ENCODE measurements around the gene KCNJ2.

KCNJ2 gene

DNA sequence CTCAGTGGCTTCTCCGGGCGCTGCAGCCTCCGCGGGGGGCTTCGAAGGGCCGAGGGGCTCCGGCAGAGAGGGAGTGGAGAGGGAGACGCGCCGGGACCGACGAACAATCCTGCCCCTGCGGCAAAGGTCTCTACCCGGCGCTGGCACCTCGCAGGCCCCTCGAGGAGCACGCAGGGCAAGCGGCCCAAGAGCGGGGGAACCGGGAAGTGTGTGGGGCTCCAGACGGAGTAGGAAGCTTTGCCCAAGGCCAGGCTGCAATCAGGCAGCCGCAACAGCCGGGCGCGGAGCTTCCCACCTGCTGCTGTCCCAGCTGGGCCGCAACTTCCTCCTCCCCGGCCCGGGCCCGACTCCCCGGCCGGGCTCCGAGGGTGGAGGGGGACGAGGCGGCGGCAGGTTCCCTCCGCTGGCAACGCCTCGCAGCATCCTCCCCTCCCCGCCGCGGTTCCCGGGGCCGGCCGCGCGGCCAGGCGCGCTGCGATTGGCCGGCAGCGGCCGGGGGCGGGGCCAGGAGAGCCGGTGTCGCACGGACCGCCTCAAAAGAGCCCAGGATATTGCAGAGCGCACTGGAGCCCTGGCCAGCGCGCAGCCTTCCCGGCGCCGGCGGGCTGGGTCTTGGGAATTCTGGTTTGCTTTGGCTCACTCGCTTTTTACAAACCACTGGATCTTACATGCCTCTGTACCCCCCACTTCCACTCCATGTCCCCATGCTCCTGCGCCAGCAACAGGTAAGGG is at the start of gene KCNJ2:
TSS of gene KCNJ2 (plus strand) at position 556 of the 732 bp plus-strand sequence. CDS start 5,508 bp downstream, outside the sequence.
- DNase-seq: peak; percentile 71

DNA sequence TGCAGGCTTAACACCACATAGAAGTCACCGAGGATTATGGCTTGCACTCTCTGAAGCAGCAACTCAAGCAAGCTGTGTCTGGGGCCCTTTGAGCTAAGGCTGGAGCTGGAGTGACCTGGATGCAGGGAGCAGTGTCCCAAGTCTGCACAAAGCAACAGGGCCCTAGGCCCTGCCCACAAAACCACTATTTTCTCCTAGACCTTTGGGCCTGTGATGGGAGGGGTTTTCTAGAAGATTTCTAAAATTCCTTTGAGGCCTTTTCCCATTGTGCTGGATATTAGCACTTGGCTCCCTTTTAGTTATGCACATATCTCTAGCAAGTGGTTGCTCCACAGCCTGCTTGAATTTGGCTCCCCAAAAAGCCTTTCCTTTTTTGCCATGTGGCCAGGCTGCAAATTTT is 49.8 kb upstream of the KCNJ2 start:
- no peak for DNase-seq

DNA sequence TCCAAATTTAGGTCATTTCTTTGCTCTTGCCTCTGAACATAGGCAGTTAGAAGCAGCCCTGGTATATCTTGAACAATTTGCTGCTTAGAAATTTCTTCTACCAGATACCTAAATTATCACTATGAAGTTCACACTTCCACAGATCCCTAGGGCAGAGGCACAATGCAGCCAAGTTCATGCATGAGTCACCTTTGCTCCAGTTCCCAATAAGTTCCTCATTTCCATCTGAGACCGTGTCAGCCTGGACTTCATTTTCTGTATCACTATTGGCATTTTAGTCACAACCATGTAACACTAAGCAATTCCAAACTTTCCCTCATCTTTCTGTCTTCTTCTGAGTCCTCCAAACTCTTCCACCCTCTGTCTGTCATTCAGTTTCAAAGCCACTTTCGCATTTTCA is 49.3 kb upstream of the KCNJ2 start:
- DNase-seq: no peak

DNA sequence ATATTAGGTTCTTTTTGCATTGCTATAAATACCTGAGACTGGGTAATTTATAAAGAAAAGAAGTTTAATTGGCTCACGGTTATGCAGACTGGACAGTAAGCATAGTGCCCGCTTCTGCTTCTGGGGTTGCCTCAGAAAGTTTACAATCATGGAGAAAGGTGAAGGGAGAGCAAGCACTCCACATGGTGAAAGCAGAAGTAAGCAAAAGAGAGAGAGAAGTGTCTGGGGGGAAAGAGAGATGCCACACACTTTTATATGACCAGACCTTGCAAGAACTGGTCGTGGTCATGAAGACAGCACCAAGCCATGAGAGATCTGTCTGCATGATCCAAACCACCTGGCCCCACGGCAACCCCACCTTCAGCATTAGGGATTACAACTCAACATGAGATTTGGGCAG is 48.9 kb upstream of the KCNJ2 start:
- no peak for DNase-seq

DNA sequence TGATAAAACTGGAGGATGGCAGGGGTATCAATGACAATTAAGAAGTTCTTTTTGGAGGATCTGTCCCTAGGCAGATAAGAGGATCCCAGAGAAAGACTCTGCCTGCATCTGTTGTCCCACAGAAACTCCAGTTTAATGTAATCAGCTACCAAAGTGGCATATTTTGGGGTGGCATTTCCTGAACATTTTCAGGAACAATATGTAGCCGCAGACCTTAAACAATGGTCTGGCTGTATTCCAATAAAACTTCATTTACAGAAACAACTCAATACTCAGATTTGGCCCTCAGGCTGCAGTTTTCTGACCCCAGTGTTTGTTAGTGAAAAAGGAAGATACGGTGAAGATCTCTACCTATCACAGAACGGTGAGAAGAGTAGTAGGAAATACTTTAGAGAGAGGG is 48.2 kb upstream of the KCNJ2 start:
- no peak for DNase-seq

DNA sequence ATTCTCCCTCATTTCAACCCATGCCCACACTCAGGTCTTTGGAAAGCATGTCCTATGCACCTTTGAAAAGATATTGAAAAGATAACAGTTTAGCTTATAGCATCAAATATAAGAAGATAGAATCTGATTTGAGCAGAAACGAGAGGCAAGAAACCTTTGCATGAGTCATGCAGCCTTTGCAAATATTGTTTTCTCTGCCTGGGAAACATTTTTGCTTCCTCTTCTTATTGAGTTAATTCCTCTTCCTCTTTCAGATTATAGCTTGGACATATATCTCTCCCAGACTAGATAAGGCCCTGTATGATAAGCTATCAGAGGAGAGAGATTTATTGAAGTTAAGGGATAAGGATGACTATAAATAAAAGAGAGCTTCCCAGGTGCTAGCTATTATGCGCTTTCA is 46.1 kb upstream of the KCNJ2 start:
- DNase-seq: no peak

DNA sequence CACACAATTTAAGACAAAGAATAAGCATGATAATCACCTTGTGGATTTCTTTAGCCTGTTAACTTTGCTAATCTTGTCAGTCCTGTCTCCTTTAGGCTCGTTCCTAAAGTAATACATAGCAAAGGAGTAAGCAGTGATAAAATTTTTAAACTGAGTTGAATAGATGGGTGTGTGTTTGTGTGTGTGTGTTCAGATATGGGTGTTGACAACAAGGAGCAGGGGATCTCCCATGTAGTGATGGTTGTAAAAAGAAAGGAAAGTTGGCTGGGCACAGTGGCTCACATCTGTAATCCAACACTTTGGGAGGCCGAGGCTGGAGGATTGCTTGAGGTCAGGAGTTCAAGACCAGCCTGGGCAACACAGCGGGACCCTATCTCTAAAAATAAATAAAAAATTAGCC is 44.6 kb upstream of the KCNJ2 start:
- DNase-seq: no peak

DNA sequence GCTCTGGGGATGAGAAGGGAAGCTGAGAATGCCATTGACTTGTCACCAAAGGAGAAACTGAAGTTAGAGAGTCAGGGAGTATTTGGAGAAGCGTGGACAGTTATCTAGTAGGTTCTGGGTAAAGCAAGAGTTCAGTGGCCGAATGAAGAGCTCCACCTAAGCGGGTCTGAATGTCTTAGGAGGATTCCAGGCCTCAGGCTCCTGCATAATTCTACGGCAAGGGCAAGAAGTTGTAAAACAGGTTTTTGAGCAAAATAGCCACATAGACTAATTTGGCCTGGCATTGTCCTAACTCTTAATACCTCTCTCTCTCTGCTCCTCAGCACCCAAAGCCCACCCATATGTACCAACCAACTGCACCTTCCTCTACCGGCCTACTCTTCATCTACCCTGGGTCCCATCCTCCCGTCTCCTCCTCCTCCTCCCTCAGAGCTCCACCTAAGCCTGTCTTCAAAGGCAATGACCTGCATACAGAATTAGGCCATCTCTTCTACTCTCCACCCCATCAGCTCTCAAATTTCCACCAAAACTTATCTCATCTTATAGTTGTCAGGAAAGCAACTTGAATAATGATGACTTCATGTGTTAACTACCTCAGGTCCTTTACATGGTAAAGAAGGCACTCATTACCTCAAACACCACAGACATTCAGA is 42.0 kb upstream of the KCNJ2 start:
- no peak for DNase-seq

DNA sequence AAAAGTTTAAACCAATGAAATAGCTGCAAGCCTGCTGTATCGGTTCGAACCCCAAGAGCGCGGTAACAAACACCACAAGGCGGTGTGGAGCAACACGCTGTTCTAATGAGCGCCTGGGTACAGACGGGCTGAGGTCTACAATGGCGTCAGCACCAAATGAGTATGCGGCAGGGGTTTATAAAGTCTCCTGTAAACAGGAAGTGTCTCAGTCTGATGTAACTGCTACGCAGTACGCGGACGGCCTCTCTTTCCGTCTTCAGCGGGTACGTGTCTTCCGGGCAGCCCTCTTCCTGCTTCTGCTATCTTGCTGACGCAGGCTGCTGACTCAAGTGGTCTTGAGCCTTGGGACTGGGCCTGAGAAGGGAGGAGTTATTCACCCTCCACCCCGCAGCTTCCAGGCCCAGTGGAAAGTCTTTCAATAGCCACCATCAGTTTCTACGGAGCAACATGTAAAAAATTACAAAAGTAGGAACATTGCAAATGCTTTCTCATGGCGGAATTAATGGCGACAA is 40.5 kb upstream of the KCNJ2 start:
- no peak for DNase-seq

DNA sequence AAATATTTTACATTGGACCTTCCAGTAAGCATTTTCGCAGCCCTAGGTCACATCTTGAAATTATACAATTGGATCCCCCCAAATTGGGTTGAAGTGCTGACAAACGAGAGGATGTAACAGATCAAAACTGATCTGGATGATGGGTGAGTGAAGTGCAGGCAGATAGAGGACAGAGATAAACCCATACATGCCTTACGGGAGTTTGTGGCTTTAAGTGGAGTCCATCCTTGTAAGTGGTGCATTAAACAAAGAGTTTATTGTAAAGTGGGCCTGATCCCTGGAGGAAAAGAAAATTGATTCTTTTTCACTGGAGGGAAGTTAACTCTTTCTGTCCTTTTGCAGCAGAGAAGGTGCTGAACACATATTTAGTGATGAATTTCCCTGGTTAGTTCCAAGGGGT is 39.0 kb upstream of the KCNJ2 start:
- no peak for DNase-seq

DNA sequence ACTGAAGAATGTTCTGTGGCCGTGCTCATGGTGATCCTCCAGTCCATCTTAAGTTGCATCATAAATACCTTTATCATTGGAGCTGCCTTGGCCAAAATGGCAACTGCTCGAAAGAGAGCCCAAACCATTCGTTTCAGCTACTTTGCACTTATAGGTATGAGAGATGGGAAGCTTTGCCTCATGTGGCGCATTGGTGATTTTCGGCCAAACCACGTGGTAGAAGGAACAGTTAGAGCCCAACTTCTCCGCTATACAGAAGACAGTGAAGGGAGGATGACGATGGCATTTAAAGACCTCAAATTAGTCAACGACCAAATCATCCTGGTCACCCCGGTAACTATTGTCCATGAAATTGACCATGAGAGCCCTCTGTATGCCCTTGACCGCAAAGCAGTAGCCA is 36.8 kb upstream of the KCNJ2 start:
- no peak for DNase-seq

DNA sequence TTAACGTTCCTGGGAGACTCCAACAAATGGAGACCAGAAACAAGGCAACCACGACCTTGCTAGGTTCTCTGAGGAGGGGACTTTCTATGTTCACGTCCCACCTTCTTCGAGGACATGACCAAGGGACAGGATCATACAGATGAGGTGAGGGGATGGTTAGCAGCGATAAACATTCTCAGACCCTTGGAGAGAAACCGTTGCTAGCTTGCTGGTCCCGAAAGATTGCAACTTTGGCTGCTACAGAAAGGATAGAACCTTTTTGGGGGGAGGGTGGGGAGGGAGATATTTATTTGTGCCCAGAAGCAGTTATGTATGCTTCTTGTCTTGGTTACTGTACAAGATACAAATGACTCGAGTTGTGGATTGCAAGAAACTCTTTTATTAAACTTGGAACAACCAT is 35.3 kb upstream of the KCNJ2 start:
- no peak for DNase-seq

DNA sequence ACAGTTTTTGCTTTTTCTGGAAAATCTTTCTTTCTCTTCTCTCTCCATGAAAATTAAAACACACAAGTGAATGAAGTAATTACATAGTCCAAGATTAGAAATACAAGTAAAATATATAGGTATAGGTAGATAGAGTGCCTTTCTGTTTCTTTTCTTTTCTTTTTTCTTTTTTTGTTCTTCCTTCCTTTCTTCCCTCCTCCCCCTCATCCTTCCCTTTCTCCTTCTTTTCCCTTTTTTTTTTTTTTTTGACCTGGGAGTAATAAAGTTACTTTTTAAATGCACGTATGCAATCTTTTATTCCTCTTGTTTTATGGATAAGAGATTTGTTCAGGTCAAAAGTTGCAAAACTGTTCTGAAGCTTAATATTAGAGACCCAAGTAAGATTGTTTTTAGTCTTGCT is 34.6 kb upstream of the KCNJ2 start:
- no peak for DNase-seq

DNA sequence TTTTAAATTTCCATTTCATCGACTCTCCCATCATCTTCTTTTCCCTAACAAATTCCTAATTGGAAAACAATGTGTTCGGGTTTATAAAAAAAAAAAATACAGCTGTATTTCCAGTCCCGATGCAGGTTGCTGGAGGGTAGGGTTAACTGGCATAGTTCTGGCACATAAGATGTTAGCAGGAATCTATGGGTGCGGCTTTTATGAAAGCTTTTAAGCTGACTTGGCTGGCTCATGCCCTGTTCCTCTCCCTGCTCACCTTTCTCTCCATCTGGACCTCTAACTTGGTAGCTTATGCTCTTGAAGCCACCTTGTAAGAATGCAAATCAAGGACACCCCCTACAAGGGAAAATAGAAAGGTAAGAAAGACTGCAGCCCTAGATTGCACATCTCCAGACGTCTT is 33.2 kb upstream of the KCNJ2 start:
- DNase-seq: no peak

DNA sequence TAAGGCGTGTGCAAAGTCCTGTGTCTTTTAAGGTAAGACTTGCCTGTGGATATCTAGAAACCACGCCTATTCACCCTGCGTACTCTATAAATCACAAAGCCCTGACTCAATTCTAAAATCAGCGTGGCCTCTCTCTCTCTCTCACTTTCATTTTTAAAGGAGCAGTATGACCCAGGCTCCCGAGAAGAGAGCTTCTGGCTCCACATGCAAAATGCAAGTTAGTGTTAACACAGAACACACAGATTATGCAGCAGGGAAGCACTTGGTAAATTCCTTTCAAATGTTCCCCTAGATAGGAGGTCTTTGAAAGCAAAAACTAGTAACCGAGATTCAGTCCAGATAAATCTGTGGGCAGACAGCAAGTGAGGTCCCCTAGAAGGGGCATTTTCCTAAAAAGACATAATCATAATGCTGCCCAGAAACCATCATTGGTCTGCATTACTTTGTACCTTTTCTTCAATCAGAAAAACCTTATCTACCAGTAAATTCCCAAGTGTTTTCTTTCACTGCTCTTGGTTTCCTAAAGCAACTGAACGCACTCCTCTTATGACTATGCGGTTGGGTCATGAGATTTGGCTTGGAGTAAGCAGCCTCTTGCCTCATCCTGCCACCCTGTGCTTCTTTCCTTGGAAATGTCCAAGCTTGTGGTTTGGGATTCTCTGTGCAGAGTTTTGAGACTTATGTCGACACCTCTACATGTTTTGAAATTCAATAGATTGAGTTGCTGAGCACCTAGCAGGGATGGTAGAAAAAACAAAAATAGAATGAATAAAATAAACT is 31.7 kb upstream of the KCNJ2 start:
- peak; percentile 89 for DNase-seq

DNA sequence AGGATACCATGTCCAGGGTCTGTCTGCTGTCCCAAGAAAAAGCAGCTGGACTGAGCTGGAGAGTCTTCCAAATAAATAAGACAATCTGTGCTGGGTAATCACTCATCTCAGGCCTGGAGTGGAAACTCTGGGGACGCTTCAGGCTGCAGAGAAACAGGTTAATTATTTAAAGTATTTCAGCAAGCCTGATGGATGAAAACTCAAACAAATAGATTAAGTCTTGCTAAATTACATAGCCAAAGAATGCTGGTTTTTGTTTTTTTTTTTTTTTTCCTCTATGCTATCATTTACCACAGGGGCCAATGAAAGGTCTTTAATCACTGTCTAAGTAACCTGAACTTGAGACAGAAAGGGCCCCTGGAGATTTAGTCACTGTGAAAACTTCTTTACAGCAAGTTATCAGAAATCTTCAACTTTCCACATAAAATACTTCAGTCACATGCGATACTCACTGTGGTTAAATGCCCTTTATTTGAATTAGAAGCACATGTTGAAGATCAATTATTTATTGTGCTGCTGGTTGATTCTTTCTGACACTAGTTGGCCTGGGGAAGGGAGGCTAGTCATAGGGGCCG is 31.0 kb upstream of the KCNJ2 start:
- no peak for DNase-seq

DNA sequence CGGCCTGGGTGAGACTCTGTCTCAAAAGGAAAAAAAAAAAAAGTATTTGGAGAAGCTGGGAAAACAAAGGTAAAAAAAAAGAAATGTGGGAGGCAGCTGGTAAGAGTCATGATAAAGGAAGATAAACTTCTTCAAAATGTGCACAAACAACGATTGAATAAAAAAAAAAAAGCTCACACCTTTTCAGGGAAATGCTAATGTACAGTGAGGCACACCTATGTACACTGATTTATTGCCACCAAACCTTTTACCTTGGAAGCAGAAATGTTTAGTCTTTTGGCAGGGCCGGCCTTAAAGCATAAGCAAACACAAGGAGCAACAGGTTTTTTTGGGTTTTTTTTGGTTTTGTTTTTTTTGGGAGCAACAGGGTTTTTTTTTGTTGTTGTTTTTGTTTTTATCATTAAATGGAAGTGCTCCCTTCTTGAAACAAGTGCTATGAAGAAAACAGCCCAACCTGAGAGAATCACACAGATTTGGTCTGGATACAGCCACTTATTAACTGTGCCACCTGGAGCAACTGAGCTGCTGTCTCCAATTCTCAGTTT is 29.8 kb upstream of the KCNJ2 start:
- no peak for DNase-seq

DNA sequence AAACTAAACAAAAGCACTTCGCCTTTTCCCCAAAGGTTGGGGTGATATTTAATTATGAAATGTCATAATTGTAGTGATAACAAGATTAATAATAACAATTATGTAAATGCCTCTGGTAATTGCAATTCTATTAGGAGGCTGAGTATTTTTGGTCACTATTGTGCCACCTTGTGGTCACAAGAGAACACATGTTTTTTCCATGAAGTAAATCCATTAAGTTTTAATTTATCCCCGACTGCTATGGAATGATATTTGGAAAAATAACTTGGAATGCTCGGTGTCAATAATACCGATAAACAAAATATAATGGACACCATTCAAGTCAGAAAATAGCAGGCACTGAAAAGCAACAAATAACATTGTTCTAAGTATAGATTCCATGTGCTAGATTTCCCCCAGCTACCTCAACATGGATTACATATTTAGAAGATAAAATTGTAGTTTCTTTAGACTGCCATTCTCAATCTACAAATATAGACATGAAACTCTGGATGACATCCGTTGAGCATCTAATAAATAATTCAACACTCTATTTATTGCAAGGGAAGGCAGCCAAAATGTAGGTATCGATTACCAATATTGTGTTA is 25.0 kb upstream of the KCNJ2 start:
- DNase-seq: peak; percentile 16

DNA sequence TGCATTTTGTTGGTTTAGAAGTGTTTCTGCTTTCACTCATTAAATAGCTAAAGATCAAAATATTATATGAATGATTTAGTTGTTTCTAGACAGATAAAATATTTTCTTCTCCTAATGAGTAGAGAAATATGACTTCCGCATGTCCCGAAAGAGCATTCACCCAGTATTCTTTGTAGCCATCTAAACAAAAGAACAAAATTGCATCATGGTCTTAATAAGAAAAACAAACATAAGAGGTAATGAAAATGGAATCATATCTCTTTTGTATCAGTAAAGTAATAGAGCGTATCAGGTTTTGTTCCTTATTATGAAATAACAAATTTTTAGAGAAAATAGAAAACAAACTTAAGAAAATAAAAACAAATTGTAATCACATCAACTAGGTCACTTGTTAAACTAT is 16.1 kb upstream of the KCNJ2 start:
- no peak for DNase-seq

DNA sequence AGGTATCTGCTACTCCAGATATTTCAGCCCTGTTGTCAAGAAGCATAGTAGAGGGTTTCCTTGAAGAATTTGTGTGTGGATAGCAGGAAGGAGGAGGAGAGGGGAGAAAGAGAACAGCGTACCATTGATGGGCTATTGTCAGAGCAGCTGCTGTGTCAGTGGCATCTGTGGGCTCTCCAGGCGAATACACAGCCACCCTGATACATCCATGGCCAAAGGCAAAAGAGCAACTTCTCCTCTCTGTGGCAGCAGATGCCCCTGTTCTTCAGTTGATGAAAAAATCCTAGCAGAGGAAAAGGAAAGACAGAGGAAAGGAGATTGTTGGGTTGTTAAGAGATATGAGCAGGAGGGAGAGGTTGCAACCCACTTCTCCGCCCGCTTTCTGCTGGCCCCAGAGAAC is 12.2 kb upstream of the KCNJ2 start:
- no peak for DNase-seq

DNA sequence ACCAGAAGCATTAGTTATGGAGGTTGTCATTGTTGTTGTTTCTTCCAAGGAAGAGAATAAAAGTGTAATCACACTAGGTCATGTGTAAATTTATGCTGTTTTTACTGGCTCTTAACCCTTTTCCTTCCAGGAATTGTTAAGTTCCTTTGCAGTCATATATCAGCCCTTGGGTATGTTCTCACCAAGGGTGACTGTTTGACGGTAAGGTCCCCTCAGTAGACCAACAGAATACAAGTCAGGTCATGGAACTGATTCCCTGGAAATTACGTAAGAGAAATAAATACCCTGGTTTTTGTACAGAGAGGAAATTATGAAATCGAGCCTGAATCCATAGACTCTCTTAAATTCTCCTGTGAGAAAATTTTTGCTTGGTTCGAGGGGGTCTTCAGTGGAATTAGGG is 11.2 kb upstream of the KCNJ2 start:
- DNase-seq: no peak

DNA sequence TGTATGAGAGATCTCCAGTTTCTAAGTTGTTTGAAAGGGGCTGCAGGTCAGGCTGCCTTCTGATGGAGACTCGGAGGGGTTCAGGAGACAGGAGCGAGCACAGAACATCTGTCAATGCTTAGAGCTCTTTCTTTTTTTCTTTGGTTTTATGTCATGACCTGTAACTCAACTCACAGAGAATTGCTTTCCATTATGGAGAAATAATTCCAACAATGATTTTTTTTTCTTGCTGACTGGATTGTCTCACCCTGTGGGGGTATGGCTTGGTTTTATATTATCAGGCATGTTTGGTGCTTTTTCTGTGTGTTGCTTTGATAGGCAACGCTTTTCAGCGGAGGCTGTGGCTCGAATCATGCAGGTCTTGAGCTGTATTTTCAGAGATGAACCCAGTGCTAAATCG is 10.7 kb upstream of the KCNJ2 start:
- DNase-seq: no peak

DNA sequence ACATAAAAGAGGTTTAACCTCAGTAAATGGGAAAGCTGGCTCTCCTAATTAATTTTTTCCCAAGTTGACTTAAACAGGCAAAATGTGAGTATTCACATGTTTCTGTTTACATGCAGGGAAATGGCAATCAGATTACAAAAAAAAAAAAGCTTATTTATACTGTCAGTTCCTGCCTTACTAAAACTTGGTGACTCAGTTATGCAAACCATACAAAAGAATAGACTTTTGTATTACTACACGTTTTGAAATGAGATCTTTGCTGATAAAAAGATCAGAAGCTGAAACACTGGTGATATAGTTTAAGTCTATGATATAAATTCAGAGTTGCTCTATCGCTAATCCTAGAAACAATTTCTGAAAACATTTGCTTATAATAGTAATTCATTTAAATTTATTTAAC is 9.4 kb upstream of the KCNJ2 start:
- DNase-seq: no peak

All from activated CD4-positive, alpha-beta T cell treated with anti-CD3 and anti-CD28 coated beads, Interleukin-10, Interleukin-2, amounts not matched to agents 100 ng/mL and 50 ng/mL, durations not matched to agents 16 hours and 8 hours (primary cell).